RWPE2 (cell line): ENCODE data around the gene KASH5.

Source experiments
- ATAC-seq: fragments of 200-7000 bp; cut with Tn5 transposase; 3 replicates; pipeline ENCODE4 v1.9.1; 2021; ENCODE audit warnings: low read depth
- DNase-seq: peaks from one replicate; pipeline ENCODE4 v3.0.0-alpha.2; 2020; ENCODE audit warnings: low spot score
- H3K27ac ChIP-seq: fragments of 450-650 bp; 2 replicates; pipeline ENCODE4 v1.5.1; 2017; ENCODE audit warnings: mild to moderate bottlenecking; ENCODE audit not compliant: poor library complexity, severe bottlenecking
- H3K27me3 ChIP-seq: fragments of 250-450 bp; sonication (Bioruptor Pico); 2 replicates; pipeline ENCODE4 v1.5.1; 2021; ENCODE audit warnings: mild to moderate bottlenecking, moderate library complexity; ENCODE audit not compliant: insufficient read depth, poor library complexity, severe bottlenecking
- H3K36me3 ChIP-seq: fragments of 250-450 bp; sonication (Bioruptor Pico); 2 replicates; pipeline ENCODE4 v1.5.1; 2020; ENCODE audit warnings: low read depth, mild to moderate bottlenecking, moderate library complexity
- H3K4me1 ChIP-seq: fragments of 250-450 bp; sonication (Bioruptor Pico); 2 replicates; pipeline ENCODE4 v1.5.1; 2021; ENCODE audit warnings: mild to moderate bottlenecking, moderate library complexity; ENCODE audit not compliant: insufficient read depth, poor library complexity, severe bottlenecking
- H3K4me3 ChIP-seq: fragments of 250-450 bp; sonication (Bioruptor Pico); 2 replicates; pipeline ENCODE4 v1.5.1; 2021; ENCODE audit warnings: mild to moderate bottlenecking, moderate library complexity; ENCODE audit not compliant: severe bottlenecking
- H3K9me3 ChIP-seq: fragments of 250-450 bp; sonication (Bioruptor Pico); 2 replicates; pipeline ENCODE4 v1.5.1; 2021; ENCODE audit warnings: mild to moderate bottlenecking, moderate library complexity; ENCODE audit not compliant: severe bottlenecking
- TF ChIP-seq, protein P1 (sequence below): fragments of 450-650 bp; IDR thresholded peaks from one replicate; pipeline ENCODE4 v1.5.1; 2017; ENCODE audit warnings: mild to moderate bottlenecking, moderate library complexity; ENCODE audit not compliant: poor library complexity, severe bottlenecking

The KASH5 gene

GRCh38 chr19:49340865-49341718, 47.0 kb upstream of the KASH5 start:
- no peak for ATAC-seq
- no peaks in the 10 kb centered on the region for H3K27me3 ChIP-seq
- no peak overlapping the region for H3K4me3 ChIP-seq
- TF ChIP-seq, protein P1, sequence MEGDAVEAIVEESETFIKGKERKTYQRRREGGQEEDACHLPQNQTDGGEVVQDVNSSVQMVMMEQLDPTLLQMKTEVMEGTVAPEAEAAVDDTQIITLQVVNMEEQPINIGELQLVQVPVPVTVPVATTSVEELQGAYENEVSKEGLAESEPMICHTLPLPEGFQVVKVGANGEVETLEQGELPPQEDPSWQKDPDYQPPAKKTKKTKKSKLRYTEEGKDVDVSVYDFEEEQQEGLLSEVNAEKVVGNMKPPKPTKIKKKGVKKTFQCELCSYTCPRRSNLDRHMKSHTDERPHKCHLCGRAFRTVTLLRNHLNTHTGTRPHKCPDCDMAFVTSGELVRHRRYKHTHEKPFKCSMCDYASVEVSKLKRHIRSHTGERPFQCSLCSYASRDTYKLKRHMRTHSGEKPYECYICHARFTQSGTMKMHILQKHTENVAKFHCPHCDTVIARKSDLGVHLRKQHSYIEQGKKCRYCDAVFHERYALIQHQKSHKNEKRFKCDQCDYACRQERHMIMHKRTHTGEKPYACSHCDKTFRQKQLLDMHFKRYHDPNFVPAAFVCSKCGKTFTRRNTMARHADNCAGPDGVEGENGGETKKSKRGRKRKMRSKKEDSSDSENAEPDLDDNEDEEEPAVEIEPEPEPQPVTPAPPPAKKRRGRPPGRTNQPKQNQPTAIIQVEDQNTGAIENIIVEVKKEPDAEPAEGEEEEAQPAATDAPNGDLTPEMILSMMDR = no peak
- H3K4me1 ChIP-seq = no peaks in the 10 kb centered on the region
- H3K36me3 ChIP-seq = no peaks in the 10 kb centered on the region; the same call in 1 of the 2 replicates
- no peak overlapping the region for H3K27ac ChIP-seq
- H3K9me3 ChIP-seq = no peaks in the 10 kb centered on the region
- peak; percentile 23 for DNase-seq

- Histone ChIP-seq H3K4me3 (no peak overlapping the region), H3K27me3 (no peaks in the 10 kb centered on the region), H3K9me3 (no peaks in the 10 kb centered on the region), H3K36me3 (peaks cover 10% of the 10 kb centered on the region), H3K27ac (no peak overlapping the region), H3K4me1 (no peaks in the 10 kb centered on the region)
- peak; percentile 32 for DNase-seq
- ATAC-seq = no peak
- TF ChIP-seq, protein P1 = no peak
Observed at GRCh38 chr19:49342291-49342721, 45.7 kb upstream of the KASH5 start.

- ATAC-seq (no peak), DNase-seq (peak; percentile 26)
- TF ChIP-seq, protein P1 = no peak
- Histone ChIP-seq H3K4me1 (no peaks in the 10 kb centered on the region), H3K27me3 (no peaks in the 10 kb centered on the region), H3K4me3 (no peak overlapping the region), H3K36me3 (peaks cover 13% of the 10 kb centered on the region), H3K27ac (no peak overlapping the region), H3K9me3 (no peaks in the 10 kb centered on the region)
Observed at GRCh38 chr19:49343123-49343522, 44.9 kb upstream of the KASH5 start.

DNA sequence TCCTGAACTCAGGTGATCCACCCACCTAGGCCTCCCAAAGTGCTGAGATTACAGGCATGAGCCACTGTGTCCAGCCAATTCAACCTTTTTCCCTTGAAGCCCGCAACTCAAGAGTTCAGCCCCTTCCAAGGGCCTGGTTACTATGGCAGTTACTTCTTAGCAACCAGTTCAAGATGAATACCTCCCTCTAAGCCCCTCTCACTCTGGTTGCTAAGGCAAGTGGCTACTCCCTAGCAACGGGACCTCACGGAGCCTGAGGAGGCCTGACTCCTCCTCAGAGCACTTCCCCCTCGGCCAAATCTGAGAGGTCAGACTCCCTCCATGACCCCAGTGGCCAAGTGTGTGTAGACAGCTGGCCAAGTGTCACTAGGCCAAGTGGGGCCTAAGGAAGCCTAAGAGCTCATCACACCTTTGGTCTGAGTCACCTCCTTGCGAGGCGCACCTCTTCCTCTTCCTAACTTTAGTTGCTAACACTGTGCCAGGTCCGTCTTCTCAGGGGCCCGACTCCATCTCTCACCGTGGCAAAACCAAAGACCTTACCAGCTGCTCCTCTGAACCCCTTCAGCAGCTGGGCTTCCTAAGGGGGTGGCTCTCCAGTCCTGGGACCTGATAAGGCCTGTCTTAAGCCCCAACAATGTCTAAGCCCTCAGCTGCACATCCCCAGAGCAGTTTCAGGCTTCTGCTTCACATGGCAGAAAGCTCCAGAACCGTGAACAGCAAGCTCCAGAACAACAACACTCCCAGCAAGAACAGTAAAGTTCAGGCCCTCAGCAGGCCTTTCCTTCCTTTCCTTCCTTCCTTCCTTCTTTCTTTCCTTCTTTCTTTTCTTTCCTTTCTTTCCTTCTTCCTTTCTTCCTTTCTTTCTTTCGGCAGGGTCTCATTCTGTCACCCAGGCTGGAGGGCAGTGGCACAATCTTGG, 43.3 kb upstream of the KASH5 start:
- Histone ChIP-seq H3K36me3 (peaks cover 16% of the 10 kb centered on the region), H3K9me3 (no peaks in the 10 kb centered on the region), H3K27ac (no peak overlapping the region), H3K4me3 (no peak overlapping the region), H3K27me3 (no peaks in the 10 kb centered on the region), H3K4me1 (no peaks in the 10 kb centered on the region)
- TF ChIP-seq, protein P1 = no peak
- no peak for ATAC-seq
- no peak for DNase-seq
